H1 (cell line): ENCODE data around the gene FCN2. TPM values are rescaled to one million over a fixed set of nuclear protein-coding genes. Genes with fewer than 3 reads are reported as not detected.

Experiments used
- CTCF ChIA-PET: fragments of 300-600 bp; sonication (Branson Sonifier 250); formaldehyde crosslinking; loops from one replicate; lab custom pipeline; 2021; ENCODE audit not compliant: partially characterized antibody; lab: Charles Lee
- POLR2A ChIA-PET: fragments of 300-600 bp; sonication (Branson Sonifier 250); formaldehyde crosslinking; loops from one replicate; lab custom pipeline; 2021; ENCODE audit warnings: inconsistent platforms; ENCODE audit not compliant: partially characterized antibody; lab: Charles Lee
- DNase-seq, 2 experiments: peaks; one replicate each; pipeline versions ENCODE4 v3.0.0 to v3.0.0-alpha.2; 2010 to 2022; ENCODE audit warnings: low spot score in 2 of 2, low read depth in 1 of 2, mixed read lengths in 1 of 2
- FAIRE-seq: peaks from 2 replicates; lab custom pipeline; 2011; peaks lifted over from hg19 to GRCh38; lab: Jason Lieb, UNC
- H2AFZ ChIP-seq: 2 replicates; pipeline ENCODE4 v1.8.1; 2012; ENCODE audit warnings: low read length, inconsistent platforms
- H2AK5ac ChIP-seq: 2 replicates; pipeline ENCODE4 v1.6.1; 2013; ENCODE audit warnings: low read depth, low read length
- H2BK120ac ChIP-seq: replicated peaks from 2 replicates; pipeline ENCODE3; 2013; ENCODE audit warnings: low read depth, low read length, inconsistent platforms
- H2BK12ac ChIP-seq: 2 replicates; pipeline ENCODE4 v1.6.1; 2013; ENCODE audit warnings: low read depth, low read length
- H2BK15ac ChIP-seq: 2 replicates; pipeline ENCODE4 v1.6.1; 2013; ENCODE audit warnings: low read length
- H2BK20ac ChIP-seq: 2 replicates; pipeline ENCODE4 v1.6.1; 2013; ENCODE audit warnings: low read length
- H2BK5ac ChIP-seq: 2 replicates; pipeline ENCODE4 v1.6.1; 2013; ENCODE audit warnings: low read depth, low read length
- H3K14ac ChIP-seq: 2 replicates; pipeline ENCODE4 v1.6.1; 2013; ENCODE audit warnings: inconsistent platforms; ENCODE audit not compliant: insufficient read length
- H3K18ac ChIP-seq: 2 replicates; pipeline ENCODE4 v1.6.1; 2013; ENCODE audit warnings: low read length; ENCODE audit errors: extremely low read depth
- H3K23ac ChIP-seq: 2 replicates; pipeline ENCODE4 v1.6.1; 2013; ENCODE audit warnings: inconsistent platforms; ENCODE audit not compliant: insufficient read length
- H3K23me2 ChIP-seq: 2 replicates; pipeline ENCODE4 v1.6.1; 2013; ENCODE audit warnings: low read depth, low read length
- H3K27ac ChIP-seq: 2 replicates; pipeline ENCODE4 v1.6.1; 2011; ENCODE audit warnings: low read depth, low read length, inconsistent platforms
- H3K27me3 ChIP-seq, 4 experiments: replicated peaks in 1 of 4; 1 replicate in 1 of 4; 2 replicates in 3 of 4; pipeline versions ENCODE4 v1.6.1 to v1.8.1; 2011 to 2013; ENCODE audit warnings: low read length in 3 of 4, mild to moderate bottlenecking in 3 of 4, inconsistent platforms in 2 of 4, mixed read lengths in 2 of 4, moderate library complexity in 1 of 4; ENCODE audit not compliant: control insufficient read depth in 3 of 4, insufficient read depth in 3 of 4; ENCODE audit errors: extremely low read depth in 1 of 4
- H3K36me3 ChIP-seq, 4 experiments: 2 replicates each; pipeline versions ENCODE4 v1.6.1 to v1.8.1; 2011 to 2013; ENCODE audit warnings: mild to moderate bottlenecking in 4 of 4, low read length in 3 of 4, moderate library complexity in 2 of 4, control low read depth in 1 of 4, inconsistent platforms in 1 of 4; ENCODE audit not compliant: insufficient read depth in 4 of 4, control insufficient read depth in 2 of 4
- H3K4ac ChIP-seq: replicated peaks from 2 replicates; pipeline ENCODE3; 2013; ENCODE audit warnings: low read length, low read depth, mixed read lengths, inconsistent platforms; ENCODE audit not compliant: insufficient read length
- H3K4me1 ChIP-seq, 4 experiments: replicated peaks in 1 of 4; 1 replicate in 1 of 4; 2 replicates in 3 of 4; pipeline versions ENCODE4 v1.6.1 to v1.8.1; 2011 to 2013; ENCODE audit warnings: low read length in 3 of 4, inconsistent platforms in 2 of 4, mixed read lengths in 1 of 4; ENCODE audit not compliant: insufficient read depth in 4 of 4, control insufficient read depth in 3 of 4
- H3K4me2 ChIP-seq, 2 experiments: 2 replicates each; pipeline versions ENCODE4 v1.6.1 to v1.8.1; 2011 to 2013; ENCODE audit warnings: low read depth in 2 of 2, low read length in 2 of 2, control low read depth in 1 of 2, inconsistent platforms in 1 of 2, mild to moderate bottlenecking in 1 of 2; ENCODE audit not compliant: insufficient read depth in 1 of 2
- H3K4me3 ChIP-seq, 4 experiments: fragments of 200-600, 300-600 bp in 1 of 4; sonication (generic), shearing (Covaris generic), sonication (Bioruptor Twin) in 1 of 4; 2 replicates each; pipeline versions ENCODE4 v1.5.1 to v1.8.1; 2011 to 2016; ENCODE audit warnings: low read length in 4 of 4, low read depth in 3 of 4, control low read depth in 2 of 4, inconsistent platforms in 2 of 4, mild to moderate bottlenecking in 2 of 4, mixed read lengths in 1 of 4, moderate library complexity in 1 of 4; ENCODE audit not compliant: insufficient read depth in 2 of 4; ENCODE audit errors: extremely low read depth in 1 of 4
- H3K56ac ChIP-seq: replicated peaks from 2 replicates; pipeline ENCODE3; 2013; ENCODE audit warnings: low read depth, mild to moderate bottlenecking, mixed read lengths, low read length, inconsistent platforms; ENCODE audit not compliant: insufficient read length
- H3K79me1 ChIP-seq: 2 replicates; pipeline ENCODE4 v1.6.1; 2013; ENCODE audit warnings: low read depth, low read length, control low read depth
- H3K79me2 ChIP-seq, 2 experiments: 2 replicates each; pipeline versions ENCODE4 v1.6.1 to v1.8.1; 2012 to 2013; ENCODE audit warnings: low read length in 2 of 2, mild to moderate bottlenecking in 2 of 2, inconsistent platforms in 1 of 2; ENCODE audit not compliant: insufficient read depth in 2 of 2, control insufficient read depth in 1 of 2
- H3K9ac ChIP-seq, 4 experiments: replicated peaks in 1 of 4; 1 replicate in 1 of 4; 2 replicates in 3 of 4; pipeline versions ENCODE4 v1.6.1 to v1.8.1; 2011 to 2013; ENCODE audit warnings: low read depth in 3 of 4, low read length in 3 of 4, control low read depth in 2 of 4, mild to moderate bottlenecking in 2 of 4, moderate library complexity in 2 of 4, inconsistent platforms in 1 of 4; ENCODE audit errors: extremely low read depth in 1 of 4
- H3K9me3 ChIP-seq, 2 experiments: 2 replicates each; pipeline versions ENCODE4 v1.6.1 to v1.8.1; 2012 to 2013; ENCODE audit warnings: mild to moderate bottlenecking in 2 of 2, moderate library complexity in 2 of 2, control low read depth in 1 of 2, inconsistent platforms in 1 of 2, low read depth in 1 of 2, low read length in 1 of 2, mixed read lengths in 1 of 2; ENCODE audit not compliant: insufficient read depth in 2 of 2
- H4K20me1 ChIP-seq, 2 experiments: replicated peaks in 1 of 2; 2 replicates each; pipeline versions ENCODE3 to v1.8.1; 2011 to 2013; ENCODE audit warnings: inconsistent platforms in 2 of 2, low read length in 2 of 2, mild to moderate bottlenecking in 1 of 2; ENCODE audit not compliant: insufficient read depth in 2 of 2, control insufficient read depth in 1 of 2
- H4K5ac ChIP-seq: 2 replicates; pipeline ENCODE4 v1.6.1; 2013; ENCODE audit warnings: low read length, low read depth, mixed read lengths, inconsistent platforms; ENCODE audit not compliant: insufficient read length
- H4K8ac ChIP-seq: 2 replicates; pipeline ENCODE4 v1.8.0; 2013; ENCODE audit warnings: mild to moderate bottlenecking, moderate library complexity, low read length, inconsistent platforms; ENCODE audit not compliant: insufficient read depth; ENCODE audit errors: extremely low read depth
- H4K91ac ChIP-seq: replicated peaks from 2 replicates; pipeline ENCODE3; 2013; ENCODE audit warnings: low read length, mixed read lengths, inconsistent platforms; ENCODE audit not compliant: insufficient read length
- CHD1 ChIP-seq: IDR thresholded peaks from 2 replicates; pipeline ENCODE4 v1.6.1; 2012; ENCODE audit warnings: low read depth, low read length, improper control_type of control experiment
- JUN ChIP-seq: IDR thresholded peaks from 2 replicates; pipeline ENCODE4 v1.6.1; 2011; ENCODE audit warnings: low read depth, mild to moderate bottlenecking, improper control_type of control experiment, low read length
- RBBP5 ChIP-seq: IDR thresholded peaks from 2 replicates; pipeline ENCODE4 v1.7.1; 2012; ENCODE audit warnings: low read depth, mild to moderate bottlenecking, inconsistent platforms, low read length, moderate library complexity, borderline replicate concordance
- RNF2 ChIP-seq: fragments of 200-900, 300-1000 bp; sonication (generic); IDR thresholded peaks from 2 replicates; pipeline ENCODE4 v1.7.1; 2016; ENCODE audit warnings: borderline replicate concordance, low read depth, mild to moderate bottlenecking, antibody characterized with exemption, low read length; ENCODE audit not compliant: poor library complexity, severe bottlenecking; ENCODE audit errors: missing control alignments
- RXRA ChIP-seq: IDR thresholded peaks from 2 replicates; pipeline ENCODE4 v1.6.1; 2011; ENCODE audit warnings: low read depth, mild to moderate bottlenecking, low read length, moderate library complexity; ENCODE audit not compliant: insufficient read depth
- SIRT6 ChIP-seq: IDR thresholded peaks from one replicate; pipeline ENCODE4 v1.7.1; 2012; ENCODE audit warnings: low read length, inconsistent platforms
- SP4 ChIP-seq: IDR thresholded peaks from 2 replicates; pipeline ENCODE4 v1.6.1; 2012; ENCODE audit warnings: low read length, inconsistent platforms
- TAF1 ChIP-seq: IDR thresholded peaks from 2 replicates; pipeline ENCODE4 v1.6.1; 2011; ENCODE audit warnings: mild to moderate bottlenecking, low read depth, low read length
- TCF12 ChIP-seq: IDR thresholded peaks from 2 replicates; pipeline ENCODE4 v1.6.1; 2011; ENCODE audit warnings: low read depth, mild to moderate bottlenecking, low read length
- WGBS, 2 experiments: shearing (Covaris generic) in 1 of 2; methylation state at CpG; one replicate each; pipeline versions ENCODE4 v1.1.6 to v1.1.7; 2013 to 2015; ENCODE audit warnings: low lambda C conversion rate in 2 of 2, mixed read lengths in 2 of 2, inconsistent platforms in 1 of 2, low coverage in 1 of 2, missing lambda C conversion rate in 1 of 2; ENCODE audit not compliant: insufficient replicate concordance in 2 of 2, insufficient coverage in 1 of 2, insufficient read length in 1 of 2; ENCODE audit errors: extremely low coverage in 1 of 2, missing lambda C conversion rate in 1 of 2; 5-methylcytosine and 5-hydroxymethylcytosine counted together
- polyA plus RNA-seq, 7 experiments: library from polyadenylated mRNA; depleted of rRNA in 3 of 7; stranded (reverse) in 5 of 7; unstranded in 2 of 7; fragments of >200 nt in 5 of 7; fragments of 200-250 nt in 2 of 7; gene quantifications; 1 replicate in 5 of 7; 2 replicates in 1 of 7; 4 replicates in 1 of 7; pipeline versions ENCODE4 v1.2.1 to v1.2.3, GENCODE V29; 2011 to 2013; ENCODE audit warnings: missing spikeins in 2 of 7, mixed read lengths in 2 of 7
- total RNA-seq: library from RNA; stranded (reverse); fragmentation: NEBNext Ultra II Directional; extraction: Animal tissue kit (Norgen Biotek cat#: 25700); gene quantifications from 2 replicates; pipeline ENCODE4 v1.2.1, GENCODE V29; 2021
- TF ChIP-seq, protein P1 (sequence below): IDR thresholded peaks from 2 replicates; pipeline ENCODE4 v1.6.1; 2011; ENCODE audit warnings: low read depth, mild to moderate bottlenecking, low read length; ENCODE audit not compliant: insufficient read depth

FCN2 gene
- total and polyA plus RNA-seq, 2 of the 8 experiments (the other 6 are each of a cell fraction or from before 2014, with no cell fraction given): not detected

DNA sequence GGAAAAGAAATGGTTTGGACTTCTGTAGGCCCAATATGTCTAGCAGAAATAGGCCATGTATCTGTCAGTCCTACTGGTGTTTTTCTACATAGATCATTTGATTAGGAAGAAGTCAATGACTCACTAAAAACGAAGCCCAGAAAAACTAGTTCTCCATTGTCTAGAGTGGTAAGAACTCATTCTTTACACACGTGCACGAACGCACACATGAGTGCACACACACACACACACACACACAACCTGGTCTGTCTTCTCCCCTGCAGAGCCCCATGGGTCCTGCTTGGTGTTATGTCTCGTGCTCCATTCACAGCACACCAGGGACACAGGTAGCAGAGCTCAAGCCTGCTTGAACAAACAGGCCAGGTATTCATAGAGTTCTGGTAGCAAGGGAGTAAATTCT lies 52.0 kb downstream of the FCN2 start:
- ChIA-PET POLR2A (interaction anchor here (0.7 kb wide), 1 partner anchor 180 kb away, joined by 3 read pairs; no protein-coding TSS in a partner anchor), CTCF (no interaction called here)
- Histone ChIP-seq H2BK120ac (no peak overlapping the region), H4K5ac (no peak overlapping the region), H3K18ac (no peak overlapping the region), H3K79me2 (no peaks in the 10 kb centered on the region), H2AFZ (no peak overlapping the region), H3K23ac (no peak overlapping the region), H4K91ac (no peak overlapping the region), H3K79me1 (no peaks in the 10 kb centered on the region), H3K4me2 (no peak overlapping the region), H3K23me2 (no peaks in the 10 kb centered on the region), H3K36me3 (no peaks in the 10 kb centered on the region), H3K27me3 (no peaks in the 10 kb centered on the region), H2BK20ac (no peak overlapping the region), H3K14ac (no peak overlapping the region), H4K20me1 (no peaks in the 10 kb centered on the region), H2AK5ac (no peak overlapping the region), H3K56ac (no peak overlapping the region)
- no peak for FAIRE-seq
- 95% methylated on average over 5 of the region's 5 CpGs; no CpG with 5 or more reads in 1 of the 2 experiments for WGBS, 2 experiments
- TF ChIP-seq SIRT6 (no peak), RNF2 (no peak), TAF1 (no peak), SP4 (no peak), RXRA (no peak), JUN (no peak), RBBP5 (no peak), TCF12 (no peak), CHD1 (no peak)
- TF ChIP-seq, protein P1, sequence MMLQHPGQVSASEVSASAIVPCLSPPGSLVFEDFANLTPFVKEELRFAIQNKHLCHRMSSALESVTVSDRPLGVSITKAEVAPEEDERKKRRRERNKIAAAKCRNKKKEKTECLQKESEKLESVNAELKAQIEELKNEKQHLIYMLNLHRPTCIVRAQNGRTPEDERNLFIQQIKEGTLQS: no peak
- TF ChIP-seq, all 59 proteins: peak for 0
- no peak overlapping the region for H3K4me3 ChIP-seq
- H3K4me1 ChIP-seq: peaks cover 0 to 7% (median 3%) of the 10 kb centered on the region in 4 experiments; a peak in 4 of 7 replicates
- H3K9ac ChIP-seq: no peak overlapping the region
- no peak overlapping the region for H3K27ac ChIP-seq
- H2BK12ac ChIP-seq: no peak overlapping the region
- H4K8ac ChIP-seq: no peak overlapping the region
- H2BK15ac ChIP-seq: no peak overlapping the region
- no peak overlapping the region for H3K4ac ChIP-seq
- H2BK5ac ChIP-seq: no peak overlapping the region
- DNase-seq: no peak
- no peaks in the 10 kb centered on the region for H3K9me3 ChIP-seq
